WTC11 (cell line): ENCODE measurements around the gene HIBADH.
"Not testable (repeated sequence)": the region's sequence is repeated elsewhere in the genome, so short reads cannot be mapped to it uniquely, and the experiment has no call there.

Experiments used
- CTCF ChIP-seq: fragments of 200-600 bp; IDR thresholded peaks from 2 replicates; pipeline ENCODE4 v1.8.0; 2022; ENCODE audit warnings: antibody characterized with exemption
- IRF2 ChIP-seq: sonication (generic); formaldehyde crosslinking; IDR thresholded peaks from 2 replicates; pipeline ENCODE4 v1.8.0; 2022; ENCODE audit warnings: low read depth, missing genetic modification reagents, borderline replicate concordance
- MAX ChIP-seq: sonication (generic); formaldehyde crosslinking; IDR thresholded peaks from 2 replicates; pipeline ENCODE4 v1.8.0; 2022; ENCODE audit warnings: mild to moderate bottlenecking, missing genetic modification reagents
- NFYB ChIP-seq: sonication (generic); formaldehyde crosslinking; conservative IDR thresholded peaks from 2 replicates; pipeline ENCODE4 v1.8.0; 2022; ENCODE audit warnings: low read depth, missing genetic modification reagents
- RORB ChIP-seq: fragments of 250-450 bp; sonication (Bioruptor Pico); IDR thresholded peaks from 2 replicates; pipeline ENCODE4 v1.9.0; 2021; ENCODE audit warnings: mild to moderate bottlenecking
- SP1 ChIP-seq: sonication (generic); formaldehyde crosslinking; conservative IDR thresholded peaks from 2 replicates; pipeline ENCODE4 v1.8.1; 2022; ENCODE audit warnings: missing genetic modification reagents
- STAT6 ChIP-seq: sonication (generic); formaldehyde crosslinking; conservative IDR thresholded peaks from 2 replicates; pipeline ENCODE4 v1.8.1; 2023; ENCODE audit warnings: mild to moderate bottlenecking, low read depth, missing genetic modification reagents, moderate library complexity
- TEAD4 ChIP-seq: sonication (generic); formaldehyde crosslinking; IDR thresholded peaks from 2 replicates; pipeline ENCODE4 v1.8.0; 2022; ENCODE audit warnings: mild to moderate bottlenecking, missing genetic modification reagents
- TP53 ChIP-seq: sonication (generic); formaldehyde crosslinking; IDR thresholded peaks from 2 replicates; pipeline ENCODE4 v1.8.1; 2023; ENCODE audit warnings: mild to moderate bottlenecking, missing genetic modification reagents
- USF1 ChIP-seq: sonication (generic); formaldehyde crosslinking; IDR thresholded peaks from 2 replicates; pipeline ENCODE4 v1.8.0; 2022; ENCODE audit warnings: mild to moderate bottlenecking, missing genetic modification reagents
- ZNF263 ChIP-seq: sonication (generic); formaldehyde crosslinking; IDR thresholded peaks from 2 replicates; pipeline ENCODE4 v1.8.1; 2022; ENCODE audit warnings: low read depth, mild to moderate bottlenecking, moderate library complexity, missing genetic modification reagents
- ZSCAN18 ChIP-seq: fragments of 250-450 bp; sonication (Bioruptor Pico); IDR thresholded peaks from 2 replicates; pipeline ENCODE4 v2.1.2; 2022; ENCODE audit warnings: mild to moderate bottlenecking, moderate library complexity

- TF ChIP-seq USF1 (CRISPR knock-in tag); CTCF; STAT6 (CRISPR knock-in tag); MAX (CRISPR knock-in tag); NFYB; IRF2 (CRISPR knock-in tag); TEAD4; SP1; ZSCAN18 (CRISPR knock-in tag); TP53 (CRISPR knock-in tag); ZNF263 (CRISPR knock-in tag); RORB (CRISPR knock-in tag): not testable (repeated sequence)
These were observed 151.3 kb downstream of the HIBADH start for GRCh38 chr7:27511370-27511769.
